Measurements from ENCODE around the gene PLCG1.

GRCh38 chr20:41135888-41136679 lies 1.3 kb upstream of the PLCG1 start:
- no peak for TF ChIP-seq ELK1 (IDR thresholded peaks at IDR 0.05; ENCODE audit: low read depth, low read length)
- TF ChIP-seq MAZ (IDR thresholded peaks at IDR 0.05; ENCODE audit: borderline replicate concordance, low read depth, low read length), result no peak
- no peak for TF ChIP-seq CTCF (IDR thresholded peaks at IDR 0.05)
- TF ChIP-seq MAFK (IDR thresholded peaks at IDR 0.05; ENCODE audit: partially characterized antibody), result no peak
- no peak for TF ChIP-seq BHLHE40 (IDR thresholded peaks at IDR 0.05; ENCODE audit: low read depth, low read length)
